GM12878 (cell line): ENCODE measurements around the gene THSD4.

Experiments
- BMI1 ChIP-seq: fragments of 450-650 bp; IDR thresholded peaks from 2 replicates; pipeline ENCODE4 v1.6.1; 2016; ENCODE audit warnings: mild to moderate bottlenecking, moderate library complexity, borderline replicate concordance
- CTCF ChIP-seq, 3 experiments: IDR thresholded peaks in 2 of 3; conservative IDR thresholded peaks in 1 of 3; 2 replicates each; pipeline ENCODE4 v1.5.1; 2011; ENCODE audit warnings: low read depth in 3 of 3, low read length in 3 of 3, mild to moderate bottlenecking in 3 of 3, control low read depth in 2 of 3, moderate library complexity in 2 of 3, inconsistent platforms in 1 of 3, mixed read lengths in 1 of 3; ENCODE audit not compliant: control insufficient read depth in 2 of 3, insufficient read depth in 1 of 3; ENCODE audit errors: extremely low read depth in 1 of 3
- E2F8 ChIP-seq: fragments of 450-650 bp; IDR thresholded peaks from 2 replicates; pipeline ENCODE4 v1.6.1; 2018; ENCODE audit warnings: mild to moderate bottlenecking, low read depth, moderate library complexity; ENCODE audit not compliant: partially characterized antibody
- KDM1A ChIP-seq: fragments of 200-600 bp; sonication (generic); IDR thresholded peaks from 2 replicates; pipeline ENCODE4 v1.6.1; 2016; ENCODE audit warnings: borderline replicate concordance
- STAT3 ChIP-seq: IDR thresholded peaks from 2 replicates; pipeline ENCODE4 v1.6.1; 2011; ENCODE audit warnings: low read depth, low read length, improper control_type of control experiment
- TF ChIP-seq, protein P1 (sequence below): IDR thresholded peaks from 2 replicates; pipeline ENCODE4 v1.6.1; 2011; ENCODE audit warnings: low read depth, mild to moderate bottlenecking, low read length, moderate library complexity, borderline replicate concordance; ENCODE audit errors: extremely low read depth

DNA sequence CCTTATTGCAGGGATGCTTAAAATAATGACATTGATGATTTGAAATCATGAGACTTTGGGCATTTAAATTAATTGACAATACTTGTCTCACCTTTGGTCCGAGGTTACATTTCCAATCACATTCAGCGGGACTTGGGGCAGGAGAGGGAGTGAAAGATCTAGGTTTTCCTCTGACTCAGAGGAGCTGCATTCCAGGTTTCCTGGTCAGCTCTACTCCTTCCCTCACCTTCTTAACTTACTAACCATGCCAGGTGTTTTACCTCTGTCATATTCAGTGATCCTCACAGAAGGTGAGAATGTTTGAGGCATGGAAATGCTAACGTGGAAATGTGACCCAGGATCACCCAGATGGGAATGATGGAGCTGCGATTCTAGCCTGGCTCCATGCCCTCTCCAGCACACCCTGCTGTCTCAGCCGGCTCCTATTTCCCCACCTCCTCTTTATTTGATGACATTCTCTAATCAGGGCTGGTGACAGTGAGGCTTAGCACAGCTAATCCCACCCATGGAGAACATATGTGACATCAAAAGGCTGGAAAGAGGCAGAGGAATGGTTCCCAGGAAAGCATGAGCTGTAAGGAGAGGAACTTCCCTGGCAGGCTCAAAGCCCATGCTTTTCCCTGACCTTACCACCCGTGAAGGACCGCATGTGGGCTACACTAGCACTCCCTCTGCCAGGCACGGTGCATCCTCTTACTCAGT, 38.7 kb downstream of the THSD4 start:
- no peak for TF ChIP-seq STAT3
- TF ChIP-seq KDM1A = no peak
- TF ChIP-seq, protein P1, sequence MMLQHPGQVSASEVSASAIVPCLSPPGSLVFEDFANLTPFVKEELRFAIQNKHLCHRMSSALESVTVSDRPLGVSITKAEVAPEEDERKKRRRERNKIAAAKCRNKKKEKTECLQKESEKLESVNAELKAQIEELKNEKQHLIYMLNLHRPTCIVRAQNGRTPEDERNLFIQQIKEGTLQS = no peak
- no peak for TF ChIP-seq CTCF (IDR thresholded peaks at IDR 0.05 in 2 of 3, conservative IDR thresholded peaks at IDR 0.05 in 1 of 3; ENCODE audit: control insufficient read depth in 2 of 3, extremely low read depth in 1 of 3, insufficient read depth in 1 of 3, low read depth in 3 of 3, low read length in 3 of 3)
- no peak for TF ChIP-seq BMI1
- TF ChIP-seq E2F8 = no peak
